PC-9 (cell line): ENCODE results near the gene OR2T1. TPM values are rescaled to one million over a fixed set of nuclear protein-coding genes. Genes with fewer than 3 reads are reported as not detected.
"Not testable (repeated sequence)": the region's sequence is repeated elsewhere in the genome, so short reads cannot be mapped to it uniquely, and the experiment has no call there.

Experiments used
- BruUV-seq: library from RNA; stranded (reverse); fragments of 400-500 nt; replicated peaks from 2 replicates; lab custom pipeline; 2021; lab: Mats Ljungman, UMichigan
- CTCF ChIA-PET: fragments of 300-600 bp; sonication (Branson Sonifier 250); formaldehyde crosslinking; loops from one replicate; lab custom pipeline; 2022; ENCODE audit warnings: antibody characterized with exemption; lab: Charles Lee
- POLR2A ChIA-PET: fragments of 300-600 bp; sonication (Branson Sonifier 250); formaldehyde crosslinking; loops from one replicate; lab custom pipeline; 2022; ENCODE audit warnings: antibody characterized with exemption; ENCODE audit not compliant: unreplicated experiment; lab: Charles Lee
- DNase-seq, 2 experiments: peaks; one replicate each; pipeline versions ENCODE4 v3.0.0 to v3.0.0-alpha.2; 2015 to 2022; ENCODE audit warnings: mixed read lengths in 1 of 2
- H2AFZ ChIP-seq: fragments of 200-600 bp; sonication (generic); 2 replicates; pipeline ENCODE4 v1.8.1; 2017; ENCODE audit warnings: antibody characterized with exemption
- H3F3A ChIP-seq: fragments of 200-600 bp; sonication (generic); 2 replicates; pipeline ENCODE4 v1.8.1; 2017; ENCODE audit warnings: antibody characterized with exemption, mild to moderate bottlenecking, low read depth; ENCODE audit not compliant: insufficient read depth
- H3K27ac ChIP-seq: fragments of 200-600 bp; sonication (generic); 2 replicates; pipeline ENCODE4 v1.6.1; 2016; ENCODE audit warnings: mixed run types
- H3K27me3 ChIP-seq: fragments of 200-600 bp; sonication (generic); 2 replicates; pipeline ENCODE4 v1.6.1; 2016; ENCODE audit warnings: low read depth, mixed run types; ENCODE audit not compliant: insufficient read depth
- H3K36me3 ChIP-seq: fragments of 200-600 bp; sonication (generic); 2 replicates; pipeline ENCODE4 v1.6.1; 2016; ENCODE audit warnings: low read depth, mixed run types
- H3K4me1 ChIP-seq: fragments of 200-600 bp; sonication (generic); replicated peaks from 2 replicates; pipeline ENCODE4 v1.6.1; 2016; ENCODE audit warnings: mixed run types; ENCODE audit not compliant: insufficient read depth
- H3K4me2 ChIP-seq: fragments of 200-600 bp; sonication (generic); 2 replicates; pipeline ENCODE4 v1.6.1; 2017; ENCODE audit warnings: mixed run types
- H3K4me3 ChIP-seq: fragments of 200-600 bp; sonication (generic); 2 replicates; pipeline ENCODE4 v1.6.1; 2016; ENCODE audit warnings: mixed run types
- H3K79me2 ChIP-seq: fragments of 200-600 bp; sonication (generic); 2 replicates; pipeline ENCODE4 v1.6.1; 2017; ENCODE audit warnings: low read depth, mixed run types
- H3K9me2 ChIP-seq: fragments of 200-600 bp; sonication (generic); 2 replicates; pipeline ENCODE4 v1.8.1; 2017; ENCODE audit warnings: mild to moderate bottlenecking; ENCODE audit not compliant: insufficient read depth
- H3K9me3 ChIP-seq: fragments of 200-600 bp; sonication (generic); 2 replicates; pipeline ENCODE4 v1.8.1; 2016; ENCODE audit warnings: low read depth; ENCODE audit not compliant: insufficient read depth
- H4K20me1 ChIP-seq: fragments of 200-600 bp; sonication (generic); 2 replicates; pipeline ENCODE4 v1.8.1; 2017; ENCODE audit not compliant: insufficient read depth
- intact Hi-C: fragments of 100-400 bp; cut with micrococcal nuclease; formaldehyde crosslinking; loops from one replicate; pipeline ENCODE4 v1.10.0; 2022; ENCODE audit not compliant: unreplicated experiment
- total RNA-seq: library from RNA; stranded (reverse); gene quantifications from 2 replicates; pipeline ENCODE4 v1.2.3, GENCODE V29; 2021

Gene OR2T1
- total RNA-seq, 1 experiment from 2014 or later: not detected

GRCh38 chr1:248448409-248449074 is 45.7 kb downstream of the OR2T1 start:
- H3K9me2 ChIP-seq, DNase-seq, intact Hi-C loops, H3K4me2 ChIP-seq, H3K36me3 ChIP-seq, H2AFZ ChIP-seq, CTCF ChIA-PET, H4K20me1 ChIP-seq, H3K27me3 ChIP-seq, H3K4me1 ChIP-seq, H3F3A ChIP-seq, H3K27ac ChIP-seq, POLR2A ChIA-PET, H3K4me3 ChIP-seq, H3K9me3 ChIP-seq, H3K79me2 ChIP-seq, BruUV-seq: not testable (repeated sequence)

DNA sequence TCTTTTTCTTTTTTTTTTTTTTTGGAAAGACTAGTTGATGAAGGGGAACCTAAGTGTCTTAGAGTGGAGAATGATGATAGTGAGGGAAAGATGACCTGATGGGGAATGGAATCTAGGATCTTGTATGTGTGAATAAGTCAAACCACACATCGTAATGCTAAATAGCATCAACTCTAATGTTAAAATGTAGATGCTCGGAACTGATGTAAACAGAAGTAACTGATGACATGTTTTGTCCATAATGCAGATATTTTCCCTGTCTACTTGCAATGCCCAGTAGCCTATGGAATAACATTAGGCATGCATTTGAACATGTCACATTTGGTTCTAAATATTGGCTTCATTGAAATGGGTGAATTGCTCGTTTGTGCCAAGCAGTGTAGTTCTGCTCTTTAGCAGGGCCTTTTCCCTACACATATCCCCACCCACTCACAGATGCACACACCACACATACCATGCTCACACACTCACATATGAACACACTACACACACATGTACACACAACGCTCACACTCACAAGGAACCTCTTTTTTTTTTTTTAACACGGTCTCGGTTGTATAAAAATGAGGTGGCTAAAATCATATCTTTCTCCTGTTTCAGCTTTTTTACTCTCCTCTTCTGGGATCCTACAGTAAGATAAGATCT is 47.1 kb downstream of the OR2T1 start:
- H3K9me3 ChIP-seq, DNase-seq, H3K4me1 ChIP-seq, H3F3A ChIP-seq, intact Hi-C loops, H3K4me3 ChIP-seq, BruUV-seq, H3K36me3 ChIP-seq, H3K4me2 ChIP-seq, CTCF ChIA-PET, H4K20me1 ChIP-seq, H3K27me3 ChIP-seq, H3K79me2 ChIP-seq, H3K27ac ChIP-seq, H2AFZ ChIP-seq, H3K9me2 ChIP-seq, POLR2A ChIA-PET: not testable (repeated sequence)

DNA sequence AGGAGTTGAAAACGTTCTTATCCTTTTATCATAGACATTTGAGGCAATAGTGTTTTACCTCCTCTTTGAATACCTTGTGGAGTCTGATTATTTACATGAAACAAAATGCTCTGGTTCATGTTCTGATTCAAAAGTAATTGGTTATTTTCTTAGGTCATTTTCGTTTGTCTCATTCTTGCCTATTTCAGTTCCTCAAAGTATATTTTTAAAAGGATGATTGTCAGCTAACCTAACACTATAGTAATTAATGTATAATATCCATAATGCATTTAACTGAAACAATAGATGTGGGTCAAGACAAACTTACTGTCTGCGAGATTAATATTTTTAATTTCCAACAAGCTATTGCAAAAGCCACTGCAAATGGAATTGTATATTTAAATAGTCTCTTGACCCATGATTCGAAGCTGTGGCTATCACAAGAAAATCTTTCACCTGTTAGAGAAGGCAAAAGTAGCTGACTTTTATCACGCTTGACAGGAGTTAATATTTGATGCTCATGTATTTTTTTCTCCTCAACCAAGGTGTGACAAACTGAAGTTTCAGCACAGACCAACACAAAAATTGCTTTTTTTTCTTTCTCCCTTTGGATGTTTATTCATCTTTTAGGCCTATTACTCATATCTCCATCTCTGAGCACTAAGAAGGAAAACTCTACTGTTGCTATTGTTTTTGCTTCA is 47.8 kb downstream of the OR2T1 start:
- H4K20me1 ChIP-seq, H2AFZ ChIP-seq, H3K27ac ChIP-seq, CTCF ChIA-PET, H3K79me2 ChIP-seq, H3K9me2 ChIP-seq, H3K4me2 ChIP-seq, DNase-seq, H3K4me1 ChIP-seq, intact Hi-C loops, H3K36me3 ChIP-seq, H3F3A ChIP-seq, H3K9me3 ChIP-seq, BruUV-seq, H3K27me3 ChIP-seq, H3K4me3 ChIP-seq, POLR2A ChIA-PET: not testable (repeated sequence)

DNA sequence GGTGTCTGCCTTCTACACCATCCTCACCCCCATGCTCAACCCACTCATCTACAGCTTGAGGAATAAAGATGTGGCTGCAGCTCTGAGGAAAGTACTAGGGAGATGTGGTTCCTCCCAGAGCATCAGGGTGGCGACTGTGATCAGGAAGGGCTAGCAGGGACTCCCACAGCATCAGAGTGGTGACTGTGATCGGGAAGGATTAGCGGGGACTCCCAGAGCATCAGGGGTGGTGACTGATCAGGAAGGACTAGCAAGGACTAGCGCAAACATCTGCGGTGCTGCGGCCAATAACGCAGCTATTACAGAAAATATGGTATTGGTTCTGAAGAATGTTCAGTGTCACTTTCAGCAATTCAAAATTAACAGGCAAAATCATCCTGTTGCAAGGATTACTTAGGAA is 50.8 kb downstream of the OR2T1 start:
- H3K4me3 ChIP-seq, BruUV-seq, H3K4me1 ChIP-seq, H3K9me2 ChIP-seq, DNase-seq, H3K4me2 ChIP-seq, H3K36me3 ChIP-seq, H3K9me3 ChIP-seq, H3K27me3 ChIP-seq, H2AFZ ChIP-seq, H3K27ac ChIP-seq, H4K20me1 ChIP-seq, H3F3A ChIP-seq, intact Hi-C loops, POLR2A ChIA-PET, H3K79me2 ChIP-seq, CTCF ChIA-PET: not testable (repeated sequence)

- H3K9me2 ChIP-seq, H2AFZ ChIP-seq, intact Hi-C loops, H4K20me1 ChIP-seq, H3K27me3 ChIP-seq, BruUV-seq, H3F3A ChIP-seq, DNase-seq, H3K27ac ChIP-seq, H3K9me3 ChIP-seq, H3K36me3 ChIP-seq, H3K4me1 ChIP-seq, CTCF ChIA-PET, H3K4me3 ChIP-seq, H3K4me2 ChIP-seq, POLR2A ChIA-PET, H3K79me2 ChIP-seq: not testable (repeated sequence)
Observed at GRCh38 chr1:248455045-248455444, 52.2 kb downstream of the OR2T1 start.

DNA sequence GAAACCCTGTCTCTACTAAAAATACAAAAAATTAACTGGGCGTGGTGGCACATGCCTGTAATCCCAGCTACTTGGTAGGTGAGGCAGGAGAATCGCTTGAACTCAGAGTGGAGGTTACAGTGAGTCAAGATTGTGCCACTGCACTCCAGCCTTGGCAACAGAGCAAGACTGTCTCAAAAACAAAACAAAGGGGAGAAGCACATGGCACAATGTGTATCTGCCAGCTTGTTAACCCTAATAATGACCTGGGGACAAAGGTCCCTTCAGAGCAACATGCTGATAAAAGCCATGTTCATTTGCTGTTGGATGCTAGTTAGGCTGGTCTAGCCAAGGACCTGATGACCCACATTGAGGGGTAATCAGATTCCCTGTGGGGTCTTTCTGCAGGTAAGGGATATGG is 53.8 kb downstream of the OR2T1 start:
- H3K9me2 ChIP-seq, H3K36me3 ChIP-seq, H2AFZ ChIP-seq, H3K4me1 ChIP-seq, H3K79me2 ChIP-seq, CTCF ChIA-PET, DNase-seq, H3K9me3 ChIP-seq, H3F3A ChIP-seq, H3K4me3 ChIP-seq, H4K20me1 ChIP-seq, H3K4me2 ChIP-seq, H3K27me3 ChIP-seq, intact Hi-C loops, POLR2A ChIA-PET, H3K27ac ChIP-seq, BruUV-seq: not testable (repeated sequence)
